Germinal center (tissue), 1 donor: Measurements from ENCODE around the gene EMILIN2.

Experiments
- DNase-seq: peaks from one replicate; pipeline ENCODE4 v3.0.0; 2012; ENCODE audit warnings: mixed read lengths, low spot score

EMILIN2 gene

GRCh38 chr18:2956056-2956455 lies 109.2 kb downstream of the EMILIN2 start:
- DNase-seq = no peak

- no peak for DNase-seq
These were observed 112.1 kb downstream of the EMILIN2 start for GRCh38 chr18:2958819-2959298.

- no peak for DNase-seq
These were observed 112.5 kb downstream of the EMILIN2 start for GRCh38 chr18:2959341-2959740.

- DNase-seq = no peak
These were observed 114.3 kb downstream of the EMILIN2 start for GRCh38 chr18:2960983-2961696.

DNA sequence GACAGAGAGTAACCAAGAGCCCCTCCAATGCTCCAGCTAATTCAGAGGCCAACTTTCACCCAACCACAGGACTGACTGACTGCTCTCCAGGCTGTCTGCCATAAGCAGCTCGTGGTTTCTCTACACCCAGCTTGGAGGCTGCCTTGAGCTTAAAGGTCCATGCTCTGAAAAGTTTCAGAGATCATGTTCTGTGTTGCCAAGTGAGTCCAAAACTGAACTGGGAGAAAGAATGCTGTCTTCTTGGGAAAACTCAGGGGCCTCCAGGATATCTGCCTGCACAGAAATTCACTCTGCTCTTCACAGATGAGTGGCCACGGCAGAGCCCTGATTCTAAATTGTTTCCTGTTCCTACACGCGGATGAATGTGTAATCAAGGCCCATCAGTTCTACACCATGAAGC lies 115.0 kb downstream of the EMILIN2 start:
- no peak for DNase-seq

DNA sequence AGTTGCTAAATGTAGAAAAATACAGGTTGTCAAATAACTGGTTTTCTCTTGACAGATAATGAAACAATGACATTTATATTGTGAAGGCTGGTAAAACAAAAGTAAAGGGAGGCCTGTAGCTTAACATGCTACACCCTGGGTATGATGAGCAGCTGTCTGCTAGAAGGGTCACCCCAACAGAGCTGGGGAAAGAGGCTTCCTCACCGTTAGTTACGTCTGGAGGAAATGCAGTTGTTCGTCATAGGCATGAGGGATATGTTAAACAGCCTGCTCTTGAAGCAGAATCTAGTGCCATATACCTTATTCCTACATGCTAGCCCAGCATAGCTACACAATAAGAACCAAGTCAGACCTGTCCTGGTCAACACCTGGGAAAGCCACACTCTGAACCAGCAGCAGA lies 116.2 kb downstream of the EMILIN2 start:
- DNase-seq = no peak

DNA sequence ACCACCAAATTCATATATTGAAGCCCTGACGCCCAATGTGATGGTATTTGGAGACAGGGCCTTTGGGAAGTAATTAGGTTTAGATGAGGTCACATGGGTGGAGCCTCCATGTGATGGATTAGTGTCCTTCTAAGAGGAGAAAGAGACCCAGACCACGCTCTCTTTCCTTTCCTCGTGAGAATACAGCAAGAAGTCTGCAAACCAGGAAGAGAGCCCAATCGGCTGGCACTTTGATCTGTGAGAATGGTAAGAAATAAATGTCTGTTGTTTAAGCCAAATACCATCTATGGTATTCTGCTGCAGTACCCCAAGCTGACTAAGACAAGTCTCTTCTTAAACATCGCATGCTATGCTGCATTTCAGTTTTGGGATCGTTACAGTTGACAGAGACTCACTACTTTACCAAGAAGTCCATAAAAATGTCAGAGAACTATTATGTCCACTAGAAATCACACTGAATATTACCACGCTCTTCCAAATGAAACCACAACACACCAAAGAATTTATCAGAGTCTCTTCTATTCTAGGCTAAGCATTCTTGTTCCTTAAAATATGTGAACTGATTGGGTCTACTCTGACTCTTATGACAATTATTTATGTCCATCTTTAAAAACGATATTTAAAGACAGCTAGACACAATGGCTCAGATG lies 117.7 kb downstream of the EMILIN2 start:
- DNase-seq = no peak
